ENCODE measurements around the gene CIZ1.
"Not testable (repeated sequence)": the region's sequence is repeated elsewhere in the genome, so short reads cannot be mapped to it uniquely, and the experiment has no call there.

CIZ1 gene

DNA sequence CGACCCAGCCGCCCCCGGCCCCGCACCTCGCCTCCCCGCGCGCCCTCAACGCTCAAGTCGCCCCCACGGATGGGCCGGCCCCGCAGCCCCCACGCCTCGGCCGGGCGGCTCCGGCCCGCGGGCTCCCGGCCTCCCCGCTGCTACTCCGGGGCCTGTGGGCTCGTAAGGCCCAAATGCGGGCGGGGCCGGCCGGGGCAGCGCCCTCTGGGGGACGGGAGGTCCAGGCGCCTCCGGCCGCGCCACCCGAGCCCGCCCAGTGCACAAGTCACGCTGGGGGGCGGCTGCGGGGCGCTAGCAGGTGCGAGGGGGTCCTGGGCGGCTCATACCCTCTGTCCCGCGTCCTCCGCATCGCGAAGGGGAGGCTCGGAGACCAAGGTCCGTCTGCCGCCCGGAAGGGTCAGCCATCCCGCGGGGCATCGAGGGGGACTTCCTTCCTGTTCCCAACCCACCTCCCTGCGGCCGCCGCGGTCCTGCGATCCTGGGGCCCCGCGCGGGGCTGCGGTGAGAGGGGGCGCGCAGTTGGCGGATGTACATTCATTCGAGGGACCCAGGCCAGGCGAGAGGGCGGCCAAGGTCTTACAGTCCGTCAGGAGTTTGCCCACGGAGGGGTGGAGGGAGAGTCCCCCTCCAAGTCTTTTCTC, at the start of gene CIZ1:
CIZ1 (minus strand) TSS at position 167 of the 641 bp plus-strand sequence. CDS start 715 bp downstream, outside the sequence.
- FAIRE-seq (no peak), DNase-seq (ENCODE audit: insufficient read length, low spot score) (peak; percentile 77)

DNA sequence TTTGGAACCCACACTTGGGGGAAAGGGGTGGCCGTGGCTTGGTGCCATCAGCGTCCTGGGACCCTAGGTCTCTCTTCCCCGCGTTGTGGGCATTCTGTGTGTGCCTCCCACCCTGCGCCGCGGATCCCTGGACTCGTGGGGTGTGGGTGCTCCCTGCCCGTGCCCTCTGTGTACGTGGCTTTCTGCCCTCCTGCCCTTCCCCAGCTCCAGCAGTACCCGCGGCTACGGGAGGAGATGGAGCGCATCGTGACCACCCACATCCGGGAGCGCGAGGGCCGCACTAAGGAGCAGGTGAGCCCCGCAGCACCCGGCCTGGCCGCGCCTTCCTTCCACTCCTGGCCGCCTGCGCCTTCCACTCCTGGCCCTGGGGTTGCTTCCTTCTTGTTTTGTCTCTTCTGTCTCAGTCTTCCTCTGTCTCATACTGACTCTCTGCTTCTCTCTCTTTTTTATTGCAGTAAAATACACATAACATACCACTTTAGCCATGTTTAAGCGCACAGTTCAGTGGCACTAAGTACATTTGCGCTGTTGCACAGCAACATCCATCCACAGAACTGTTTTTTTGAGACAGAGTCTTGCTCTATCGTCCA, 42.5 kb upstream of the CIZ1 start:
- no peak for FAIRE-seq
- DNase-seq (ENCODE audit: insufficient read length, low spot score): no peak

DNA sequence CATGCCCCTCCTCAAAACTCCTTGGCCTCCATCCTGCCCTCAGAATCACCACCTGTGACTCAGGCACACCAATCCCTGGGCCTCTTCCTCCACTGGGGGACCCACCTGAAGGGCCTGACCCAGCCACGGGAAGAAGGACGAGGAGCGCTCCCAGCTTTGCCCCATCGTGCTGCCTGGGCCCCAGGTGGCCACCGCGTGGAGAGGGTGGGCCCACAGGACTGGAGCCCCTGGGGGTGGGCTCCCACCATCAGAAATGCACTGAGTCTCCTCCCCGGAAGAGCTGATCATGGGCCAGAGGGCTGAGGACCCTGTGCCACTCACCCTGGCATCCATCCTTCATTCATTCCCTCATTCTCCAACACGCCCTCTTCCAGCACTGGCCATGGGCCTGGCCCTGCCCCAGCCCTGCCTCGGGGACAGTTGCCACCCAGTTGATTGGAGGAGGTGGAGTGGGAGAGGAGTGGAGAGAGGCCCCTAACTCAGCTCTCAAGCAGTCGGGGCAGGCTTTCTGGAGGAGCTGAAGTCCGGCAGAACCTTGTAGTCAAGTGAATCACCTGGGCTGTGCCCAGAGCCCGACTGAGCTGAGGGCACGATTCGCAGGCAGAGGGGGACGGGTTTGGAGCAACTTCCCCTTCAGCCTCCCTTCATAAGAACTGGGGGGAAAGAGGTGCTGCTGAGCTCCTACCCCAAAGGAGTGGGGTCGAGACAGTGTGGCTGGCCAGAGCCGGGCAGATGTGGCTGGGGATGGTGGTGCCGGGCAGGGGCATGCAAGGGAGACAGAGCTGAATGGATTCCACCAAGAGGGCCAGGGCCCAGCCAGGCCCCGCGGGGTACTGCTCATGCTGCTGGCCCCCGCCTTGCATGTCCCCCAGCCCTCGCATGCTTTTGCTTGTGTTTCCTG, 41.4 kb upstream of the CIZ1 start:
- DNase-seq (ENCODE audit: insufficient read length, low spot score) (no peak), FAIRE-seq (no peak)

- DNase-seq (ENCODE audit: insufficient read length, low spot score) (no peak), FAIRE-seq (no peak)
These were observed 40.5 kb upstream of the CIZ1 start for GRCh38 chr9:128231638-128232527.

- not testable (repeated sequence) for DNase-seq (ENCODE audit: insufficient read length, low spot score); FAIRE-seq
These were observed 39.5 kb upstream of the CIZ1 start for GRCh38 chr9:128230897-128231296.

- no peak for FAIRE-seq
- DNase-seq (ENCODE audit: insufficient read length, low spot score): no peak
These were observed 35.0 kb upstream of the CIZ1 start for GRCh38 chr9:128226412-128226801.

- no peak for FAIRE-seq
- no peak for DNase-seq (ENCODE audit: insufficient read length, low spot score)
These were observed 34.5 kb upstream of the CIZ1 start for GRCh38 chr9:128225770-128226411.

- FAIRE-seq (no peak), DNase-seq (ENCODE audit: insufficient read length, low spot score) (no peak)
These were observed 33.5 kb upstream of the CIZ1 start for GRCh38 chr9:128224877-128225276.

DNA sequence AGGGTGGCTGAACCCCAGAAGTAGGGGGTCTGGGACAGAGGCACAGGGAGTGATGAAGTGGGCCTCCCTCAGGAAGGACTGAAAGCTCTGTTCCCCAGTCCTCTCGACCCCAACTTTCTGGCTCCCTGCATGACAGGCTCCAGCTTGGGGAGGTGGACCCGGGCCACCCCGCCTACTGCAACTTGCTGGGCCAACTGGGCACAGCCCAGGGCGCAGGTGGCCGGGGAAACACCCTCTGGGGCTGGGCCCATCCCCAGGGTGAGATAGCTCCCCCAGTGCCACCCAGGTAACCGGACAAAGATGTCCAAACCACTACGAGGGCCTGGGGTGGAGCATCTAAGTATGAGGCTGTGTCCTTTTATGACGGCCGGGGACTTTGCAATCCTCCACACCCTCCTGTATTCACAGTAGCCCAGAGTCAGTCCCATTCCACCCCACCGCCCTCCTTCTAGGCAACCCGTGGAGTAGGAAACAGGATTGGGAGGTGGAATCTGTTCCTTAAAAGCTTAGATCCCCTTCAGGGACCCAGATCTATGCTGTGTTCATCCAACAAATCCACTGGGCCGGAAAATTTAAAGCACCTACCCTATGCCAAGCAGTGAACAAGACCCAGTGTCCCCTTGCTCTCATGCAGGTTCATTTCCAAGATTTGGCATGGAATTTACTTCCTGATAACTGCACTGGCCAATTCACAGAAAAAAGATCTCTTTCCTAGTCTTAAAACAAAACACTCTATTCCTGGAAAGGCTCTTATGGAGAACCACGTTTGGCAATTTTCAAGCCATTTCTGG, 31.7 kb upstream of the CIZ1 start:
- FAIRE-seq: no peak
- DNase-seq (ENCODE audit: insufficient read length, low spot score): no peak

- DNase-seq (ENCODE audit: insufficient read length, low spot score) (no peak), FAIRE-seq (no peak)
These were observed 30.7 kb upstream of the CIZ1 start for GRCh38 chr9:128222026-128222425.

DNA sequence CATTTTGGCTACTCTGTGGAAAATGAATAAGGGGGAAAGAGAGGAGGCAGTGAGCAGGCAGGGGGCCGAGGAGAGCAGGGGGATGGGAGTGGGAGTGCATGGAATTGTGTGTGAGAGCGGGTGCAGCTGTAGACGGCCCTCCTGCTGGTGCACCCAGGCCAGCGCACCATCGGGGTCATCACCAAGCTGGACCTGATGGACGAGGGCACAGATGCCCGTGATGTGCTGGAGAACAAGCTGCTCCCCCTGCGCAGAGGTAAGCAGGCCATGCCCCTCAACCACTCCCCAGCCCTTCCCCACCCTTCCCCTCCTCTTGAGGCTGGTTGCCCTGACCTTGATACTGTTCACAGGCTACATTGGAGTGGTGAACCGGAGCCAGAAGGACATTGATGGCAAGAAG, 28.5 kb upstream of the CIZ1 start:
- FAIRE-seq (no peak), DNase-seq (ENCODE audit: insufficient read length, low spot score) (no peak)

- DNase-seq (ENCODE audit: insufficient read length, low spot score) (no peak), FAIRE-seq (no peak)
These were observed 27.4 kb upstream of the CIZ1 start for GRCh38 chr9:128218518-128219389.

- DNase-seq (ENCODE audit: insufficient read length, low spot score) (no peak), FAIRE-seq (no peak)
These were observed 26.8 kb upstream of the CIZ1 start for GRCh38 chr9:128218172-128218517.

DNA sequence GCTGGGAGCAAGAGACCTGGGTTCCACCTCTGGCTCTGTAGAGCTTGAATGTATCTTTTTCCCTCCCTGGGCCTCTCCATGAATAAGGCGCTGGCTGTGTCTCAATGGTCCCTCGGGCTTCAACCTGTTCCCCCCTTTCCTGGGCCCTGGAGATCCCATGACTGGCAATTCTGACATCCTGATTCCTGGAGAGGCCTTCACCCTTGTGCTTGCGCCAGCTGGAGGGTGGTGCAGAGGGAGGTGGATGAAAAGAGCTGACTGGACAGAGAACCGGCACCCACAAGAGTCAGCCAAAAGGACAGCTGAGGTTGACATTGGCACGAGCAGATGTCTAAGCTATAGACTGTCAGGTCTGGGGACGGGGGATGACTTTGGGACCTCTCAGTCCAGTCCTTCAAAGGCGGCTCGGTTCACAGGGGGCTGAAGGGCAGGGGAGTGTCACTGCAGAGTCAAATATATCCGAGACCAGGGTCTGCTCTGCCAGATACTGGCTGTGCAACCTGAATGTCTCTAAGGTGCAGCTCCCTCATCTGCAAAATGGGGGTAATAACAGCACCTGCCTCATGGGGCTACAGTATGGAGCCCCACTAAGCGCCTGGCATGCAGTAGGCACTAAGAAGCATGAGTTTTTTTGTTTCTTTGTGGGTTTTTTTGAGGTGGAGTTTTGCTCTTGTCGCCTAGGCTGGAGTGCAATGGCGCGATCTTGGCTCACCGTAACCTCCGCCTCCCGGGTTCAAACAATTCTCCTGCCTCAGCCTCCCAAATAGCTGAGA, 25.6 kb upstream of the CIZ1 start:
- no peak for DNase-seq (ENCODE audit: insufficient read length, low spot score)
- FAIRE-seq: no peak

- DNase-seq (ENCODE audit: insufficient read length, low spot score) (no peak), FAIRE-seq (no peak)
These were observed 24.4 kb upstream of the CIZ1 start for GRCh38 chr9:128215491-128216409.

DNA sequence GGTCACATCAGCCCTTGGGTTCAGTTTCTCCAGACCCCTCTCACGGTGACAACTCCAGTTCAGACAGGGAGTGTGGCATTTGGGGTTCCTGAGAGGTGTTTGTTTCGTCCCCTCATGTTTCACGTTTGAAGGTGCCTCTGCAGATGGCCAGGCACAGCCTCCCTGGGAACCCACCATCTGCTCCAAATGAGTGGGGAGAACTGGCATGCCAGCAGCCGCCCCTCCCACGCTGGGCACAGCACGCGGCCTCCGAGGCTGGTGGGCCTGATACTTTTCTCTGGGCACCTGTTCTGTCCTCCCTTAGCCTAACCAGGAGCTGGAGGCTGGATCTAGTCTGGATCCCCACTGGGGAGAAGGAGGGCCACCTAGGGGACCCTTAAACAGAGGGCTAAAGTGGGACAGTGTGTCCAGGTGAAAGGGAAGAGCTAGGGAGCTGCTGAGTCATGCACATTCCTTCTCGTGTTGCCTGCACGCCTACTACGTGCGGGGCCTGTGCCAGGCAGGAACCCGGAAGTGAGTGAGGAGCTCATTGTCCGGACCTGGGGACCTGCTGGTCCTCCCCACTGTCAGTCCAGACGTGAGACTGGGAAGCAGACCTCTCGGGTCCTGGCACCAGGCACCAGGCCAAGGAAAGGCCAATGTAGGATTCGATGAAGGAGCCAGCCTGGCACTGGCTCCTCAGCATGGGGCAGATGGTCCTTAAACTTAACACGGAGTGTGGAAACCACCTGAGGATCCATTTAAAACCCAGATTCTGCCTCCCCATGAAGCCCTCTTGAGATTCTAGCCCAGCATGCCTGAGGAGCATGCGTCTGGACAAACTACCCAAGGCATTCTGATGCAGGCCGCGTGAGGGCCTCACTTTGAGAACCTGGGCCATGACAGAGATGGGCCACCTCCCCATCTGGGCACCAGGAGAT, 23.5 kb upstream of the CIZ1 start:
- DNase-seq (ENCODE audit: insufficient read length, low spot score): no peak
- FAIRE-seq: no peak

Measured in HTR-8/SVneo (cell line).